Measurements from ENCODE around the gene NIPAL4.
"Not testable (repeated sequence)": the region's sequence is repeated elsewhere in the genome, so short reads cannot be mapped to it uniquely, and the experiment has no call there.

Gene NIPAL4

DNA sequence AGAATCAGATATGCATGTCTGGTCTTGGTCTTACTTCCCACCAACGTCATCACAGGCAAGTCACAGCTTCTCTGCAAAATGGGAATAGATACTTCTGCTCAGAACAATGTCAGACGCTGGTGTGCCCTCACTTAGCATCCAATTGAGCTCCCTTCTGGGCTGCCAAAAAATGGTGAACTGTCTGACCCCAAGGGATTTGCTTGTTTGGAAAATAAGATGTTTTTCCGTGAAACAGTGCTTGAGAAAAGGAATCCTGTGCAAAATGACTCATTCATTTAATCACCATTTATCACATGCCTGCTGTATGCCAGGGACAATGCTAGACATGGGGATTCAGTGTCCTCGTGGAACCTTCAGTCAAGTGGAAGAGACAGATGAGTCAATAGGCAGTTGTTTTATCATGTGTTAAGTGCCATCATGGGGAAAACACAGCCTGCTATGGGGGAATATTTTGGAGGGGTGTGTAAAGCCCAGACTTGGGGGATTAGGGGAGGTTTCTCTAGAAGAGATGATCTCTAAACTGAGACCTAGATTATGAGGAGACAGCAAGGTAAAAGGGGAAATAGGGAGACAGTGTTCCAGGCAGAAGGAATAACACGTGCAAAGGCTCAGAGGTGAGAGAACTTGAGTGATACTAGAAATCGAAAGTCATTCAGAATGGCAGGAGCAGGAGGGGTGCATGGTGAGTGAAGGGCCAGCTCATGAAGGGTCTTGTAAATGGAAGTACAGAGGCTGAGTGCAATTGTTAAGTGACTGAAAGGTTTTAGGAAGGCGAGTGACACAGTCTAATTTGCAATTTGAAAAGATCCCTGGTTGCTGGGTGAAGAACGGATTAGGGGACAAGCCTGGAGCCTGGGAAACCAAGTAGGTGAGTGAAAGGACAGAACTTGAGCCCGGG, 3.9 kb downstream of the NIPAL4 start:
- no peak for DNase-seq

DNA sequence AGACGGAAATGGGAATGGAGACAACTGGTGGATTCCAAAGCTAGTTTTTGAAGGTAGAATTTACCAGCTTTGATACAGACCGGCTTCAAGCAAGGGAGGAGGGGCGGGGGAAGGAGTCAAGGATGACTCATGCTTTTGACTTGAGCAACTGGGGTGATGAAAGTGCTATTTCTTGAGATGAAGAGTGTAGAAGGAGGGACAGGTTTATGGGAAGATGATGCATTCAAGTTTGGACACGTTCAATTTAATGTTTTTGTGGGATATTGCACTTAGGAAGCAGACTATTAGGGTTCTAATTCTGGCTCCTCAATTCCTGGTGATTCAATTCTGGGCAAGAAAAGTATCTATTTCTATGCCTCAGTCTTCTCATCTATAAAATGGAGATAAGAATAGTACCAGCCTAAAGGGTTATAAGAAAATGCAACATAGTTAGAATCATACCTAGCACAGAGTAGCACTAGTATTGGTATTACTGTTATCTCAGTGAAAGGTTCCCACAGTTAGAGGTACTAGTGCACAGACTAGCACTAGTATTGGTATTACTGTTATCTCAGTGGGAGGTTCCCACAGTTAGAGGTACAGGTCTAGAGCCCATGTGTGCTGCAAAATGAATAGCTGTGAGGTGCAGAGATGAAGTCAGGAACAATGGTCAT, 4.6 kb downstream of the NIPAL4 start:
- DNase-seq: peak; percentile 82

GRCh38 chr5:157468293-157468965, 8.4 kb downstream of the NIPAL4 start:
- DNase-seq: no peak

GRCh38 chr5:157469073-157469472, 9.1 kb downstream of the NIPAL4 start:
- no peak for DNase-seq

DNA sequence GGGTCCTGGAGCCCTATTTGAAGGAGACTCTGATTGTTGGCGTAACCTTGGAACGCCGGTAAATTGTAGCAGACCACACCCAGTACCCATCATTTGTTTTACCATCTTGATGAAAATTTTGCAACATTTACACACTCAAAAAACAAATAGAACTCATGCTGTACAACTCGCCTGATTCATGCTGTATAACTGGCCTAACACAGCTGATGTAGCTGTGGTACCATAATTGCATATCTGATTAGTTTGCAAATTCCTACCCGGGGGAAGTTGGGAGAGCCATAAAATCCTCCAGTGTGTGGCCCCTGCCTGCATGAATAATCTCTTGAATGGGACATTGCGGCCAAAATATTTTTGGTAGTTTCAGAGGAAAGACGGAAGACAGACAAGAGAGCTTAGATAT, 9.7 kb downstream of the NIPAL4 start:
- DNase-seq: no peak

GRCh38 chr5:157470631-157471030, 10.6 kb downstream of the NIPAL4 start:
- DNase-seq: no peak

- peak; percentile 67 for DNase-seq
Measured at GRCh38 chr5:157471709-157472108, 11.7 kb downstream of the NIPAL4 start.

- DNase-seq: peak; percentile 35
Measured at GRCh38 chr5:157473383-157474320, 13.6 kb downstream of the NIPAL4 start.

DNA sequence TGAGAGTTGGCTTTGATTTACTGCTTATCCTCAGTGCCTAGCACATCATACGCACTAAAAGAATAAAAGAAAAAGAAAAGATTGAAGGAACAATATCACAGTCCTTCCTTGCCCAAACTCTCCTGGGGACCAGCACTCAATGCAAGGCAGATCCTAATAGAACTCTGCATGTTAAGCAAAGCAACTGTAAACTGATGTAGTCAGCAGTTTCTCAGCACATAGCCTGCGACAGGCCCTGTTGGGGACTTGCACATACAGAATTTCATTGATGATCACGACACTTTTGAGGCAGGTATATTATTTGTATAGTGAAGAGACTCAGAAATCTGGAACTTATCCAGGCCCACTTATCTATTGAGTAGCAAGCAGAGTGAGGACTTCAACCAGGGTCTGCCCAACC, 15.4 kb downstream of the NIPAL4 start:
- DNase-seq: no peak

GRCh38 chr5:157476702-157477408, 16.8 kb downstream of the NIPAL4 start:
- peak; percentile 88 for DNase-seq

GRCh38 chr5:157477814-157478494, 17.9 kb downstream of the NIPAL4 start:
- DNase-seq: no peak

- no peak for DNase-seq
Measured at GRCh38 chr5:157478726-157479125, 18.7 kb downstream of the NIPAL4 start.

GRCh38 chr5:157479166-157479565, 19.2 kb downstream of the NIPAL4 start:
- no peak for DNase-seq

GRCh38 chr5:157479612-157480510, 19.8 kb downstream of the NIPAL4 start:
- no peak for DNase-seq

GRCh38 chr5:157481265-157481664, 21.3 kb downstream of the NIPAL4 start:
- no peak for DNase-seq

- DNase-seq: no peak
Measured at GRCh38 chr5:157481666-157482065, 21.7 kb downstream of the NIPAL4 start.

- DNase-seq: not testable (repeated sequence)
Measured at GRCh38 chr5:157482702-157483101, 22.7 kb downstream of the NIPAL4 start.

DNA sequence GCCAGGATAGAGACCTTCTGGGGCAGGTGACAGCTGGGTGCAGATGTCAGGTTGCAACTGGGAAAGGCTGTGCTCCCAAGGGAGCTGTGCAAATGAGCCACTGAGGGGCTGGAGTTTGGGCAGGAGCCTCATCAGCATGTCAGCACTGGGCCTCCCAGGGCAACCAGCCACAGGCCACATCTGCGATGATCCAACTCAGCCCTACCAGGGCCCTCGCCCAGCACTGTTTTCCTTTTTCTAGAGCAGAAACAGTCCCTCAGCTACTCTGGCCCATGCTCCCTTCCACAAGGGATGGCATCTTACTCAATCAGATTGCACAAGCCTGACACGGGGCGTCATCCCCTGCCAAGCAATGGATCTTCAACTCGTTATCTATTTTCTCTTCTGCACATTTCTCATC, 24.8 kb downstream of the NIPAL4 start:
- DNase-seq: peak; percentile 29

- DNase-seq: no peak
Measured at GRCh38 chr5:157485340-157485739, 25.3 kb downstream of the NIPAL4 start.

- no peak for DNase-seq
Measured at GRCh38 chr5:157485811-157486210, 25.8 kb downstream of the NIPAL4 start.
